ENCODE measurements around the gene NDC80. TPM values are rescaled to one million over a fixed set of nuclear protein-coding genes. Genes with fewer than 3 reads are reported as not detected.

The NDC80 gene
- total RNA-seq, 1 donor from 2014 or later, result 35.1 TPM

DNA sequence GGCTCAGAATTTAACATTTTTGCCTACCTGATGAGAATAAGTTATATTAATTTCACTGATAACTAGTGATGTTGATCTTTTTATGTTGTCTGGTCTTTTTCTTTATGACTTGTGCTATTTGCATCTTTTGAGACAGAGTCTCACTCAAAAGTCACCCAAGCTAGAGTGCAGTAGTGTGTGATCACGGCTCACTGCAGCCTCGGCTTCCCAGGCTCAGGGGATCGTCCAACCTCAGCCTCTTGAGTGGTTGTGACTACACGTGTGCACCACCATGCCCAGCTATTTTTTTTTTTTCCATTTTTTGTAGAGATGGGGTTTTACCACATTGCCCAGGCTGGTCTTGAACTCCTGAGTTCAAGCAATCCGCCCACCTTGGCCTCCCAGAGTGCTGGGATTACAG, 91.6 kb downstream of the NDC80 start:
- TF ChIP-seq, protein P1, sequence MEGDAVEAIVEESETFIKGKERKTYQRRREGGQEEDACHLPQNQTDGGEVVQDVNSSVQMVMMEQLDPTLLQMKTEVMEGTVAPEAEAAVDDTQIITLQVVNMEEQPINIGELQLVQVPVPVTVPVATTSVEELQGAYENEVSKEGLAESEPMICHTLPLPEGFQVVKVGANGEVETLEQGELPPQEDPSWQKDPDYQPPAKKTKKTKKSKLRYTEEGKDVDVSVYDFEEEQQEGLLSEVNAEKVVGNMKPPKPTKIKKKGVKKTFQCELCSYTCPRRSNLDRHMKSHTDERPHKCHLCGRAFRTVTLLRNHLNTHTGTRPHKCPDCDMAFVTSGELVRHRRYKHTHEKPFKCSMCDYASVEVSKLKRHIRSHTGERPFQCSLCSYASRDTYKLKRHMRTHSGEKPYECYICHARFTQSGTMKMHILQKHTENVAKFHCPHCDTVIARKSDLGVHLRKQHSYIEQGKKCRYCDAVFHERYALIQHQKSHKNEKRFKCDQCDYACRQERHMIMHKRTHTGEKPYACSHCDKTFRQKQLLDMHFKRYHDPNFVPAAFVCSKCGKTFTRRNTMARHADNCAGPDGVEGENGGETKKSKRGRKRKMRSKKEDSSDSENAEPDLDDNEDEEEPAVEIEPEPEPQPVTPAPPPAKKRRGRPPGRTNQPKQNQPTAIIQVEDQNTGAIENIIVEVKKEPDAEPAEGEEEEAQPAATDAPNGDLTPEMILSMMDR (conservative IDR thresholded peaks at IDR 0.05; ENCODE audit: low read depth, low read length), result no peak
- H3K4me3 ChIP-seq (ENCODE audit: low read depth, low read length), result no peak overlapping the region
- DNase-seq (ENCODE audit: low read depth), result no peak

Other genes with a start within 250 kb of the NDC80 start
- 6.4 and 7.8 TPM in 2 replicates for gene METTL4, start 52 bp upstream of the NDC80 start, total RNA-seq
- 25.9 and 32.8 TPM in 2 replicates for gene SMCHD1, start 84.2 kb downstream of the NDC80 start, total RNA-seq